Right atrium auricular region (tissue), 2 donors: ENCODE measurements around the gene PTBP3. TPM values are rescaled to one million over a fixed set of nuclear protein-coding genes. Genes with fewer than 3 reads are reported as not detected.

Experiments used
- DNase-seq: peaks from one replicate; pipeline ENCODE4 v3.0.0-alpha.2; 2019; ENCODE audit warnings: low spot score
- H3K27ac ChIP-seq, 2 donors: fragments of 200-600 bp; sonication (generic); 1 replicate in 1 of 2; 2 replicates in 1 of 2; pipeline ENCODE4 v1.5.1; 2016 to 2019
- H3K27me3 ChIP-seq, 2 donors: fragments of 200-600 bp; sonication (generic); one replicate each; pipeline versions ENCODE4 v1.5.1 to v1.6.0; 2017 to 2019
- H3K36me3 ChIP-seq: fragments of 200-600 bp; sonication (generic); one replicate; pipeline ENCODE4 v1.5.1; 2016
- H3K4me1 ChIP-seq, 2 donors: fragments of 200-600 bp; sonication (generic); one replicate each; pipeline versions ENCODE4 v1.5.1 to v1.6.0; 2017 to 2019
- H3K4me3 ChIP-seq, 2 donors: fragments of 200-600 bp; sonication (generic); 1 replicate in 1 of 2; 2 replicates in 1 of 2; pipeline ENCODE4 v1.5.1; 2017 to 2019; ENCODE audit warnings: mild to moderate bottlenecking in 1 of 2, moderate library complexity in 1 of 2
- H3K9me3 ChIP-seq, 2 donors: fragments of 200-600 bp; sonication (generic); one replicate each; pipeline ENCODE4 v1.5.1; 2019
- CTCF ChIP-seq, 2 donors: fragments of 200-600 bp; sonication (generic); IDR thresholded peaks; one replicate each; pipeline ENCODE4 v1.5.1; 2019; ENCODE audit warnings: antibody characterized with exemption in 2 of 2
- total RNA-seq, 2 donors: library from RNA; depleted of rRNA; stranded (reverse); fragments of >200 nt; gene quantifications; one replicate each; pipeline ENCODE4 v1.1.0, GENCODE V29; 2016

Gene PTBP3
- total RNA-seq, 2 donors from 2014 or later, result 11.6 to 18.2 TPM

GRCh38 chr9:112280904-112281303 lies 52.5 kb downstream of the PTBP3 start:
- no peaks in the 10 kb centered on the region for H3K27me3 ChIP-seq
- H3K4me1 ChIP-seq, result no peaks in the 10 kb centered on the region
- no peak overlapping the region for H3K4me3 ChIP-seq
- H3K36me3 ChIP-seq, result no peaks in the 10 kb centered on the region
- no peaks in the 10 kb centered on the region for H3K9me3 ChIP-seq
- no peak overlapping the region for H3K27ac ChIP-seq
- no peak for TF ChIP-seq CTCF (IDR thresholded peaks at IDR 0.05)
- no peak for DNase-seq

- Histone ChIP-seq H3K4me3 (no peak overlapping the region), H3K9me3 (no peaks in the 10 kb centered on the region), H3K4me1 (no peaks in the 10 kb centered on the region), H3K27ac (no peak overlapping the region), H3K36me3 (no peaks in the 10 kb centered on the region), H3K27me3 (no peaks in the 10 kb centered on the region)
- TF ChIP-seq CTCF (IDR thresholded peaks at IDR 0.05), result no peak
- DNase-seq, result no peak
Observed at GRCh38 chr9:112279501-112279900, 53.9 kb downstream of the PTBP3 start.

- no peak overlapping the region for H3K4me3 ChIP-seq
- no peaks in the 10 kb centered on the region for H3K27me3 ChIP-seq
- H3K9me3 ChIP-seq, result no peaks in the 10 kb centered on the region
- peaks cover 0 to 6% of the 10 kb centered on the region in 2 donors for H3K4me1 ChIP-seq
- H3K36me3 ChIP-seq, result no peaks in the 10 kb centered on the region
- no peak for DNase-seq
- H3K27ac ChIP-seq, result no peak overlapping the region
- TF ChIP-seq CTCF (IDR thresholded peaks at IDR 0.05), result no peak
Observed at GRCh38 chr9:112278152-112278551, 55.3 kb downstream of the PTBP3 start.

- peaks cover 9% of the 10 kb centered on the region for H3K36me3 ChIP-seq
- peaks cover 0 to 6% of the 10 kb centered on the region in 2 donors for H3K4me1 ChIP-seq
- no peak overlapping the region for H3K4me3 ChIP-seq
- H3K27me3 ChIP-seq, result no peaks in the 10 kb centered on the region
- no peak for DNase-seq
- no peaks in the 10 kb centered on the region for H3K9me3 ChIP-seq
- no peak overlapping the region for H3K27ac ChIP-seq
- TF ChIP-seq CTCF (IDR thresholded peaks at IDR 0.05), result no peak
Observed at GRCh38 chr9:112274600-112274999, 58.8 kb downstream of the PTBP3 start.

GRCh38 chr9:112273876-112274275 lies 59.5 kb downstream of the PTBP3 start:
- Histone ChIP-seq H3K27ac (no peak overlapping the region), H3K27me3 (no peaks in the 10 kb centered on the region), H3K9me3 (no peaks in the 10 kb centered on the region), H3K4me1 (peaks cover 0 to 6% of the 10 kb centered on the region in 2 donors), H3K4me3 (no peak overlapping the region), H3K36me3 (peaks cover 9% of the 10 kb centered on the region)
- no peak for DNase-seq
- TF ChIP-seq CTCF (IDR thresholded peaks at IDR 0.05), result no peak

- TF ChIP-seq CTCF (IDR thresholded peaks at IDR 0.05), result no peak
- Histone ChIP-seq H3K27me3 (no peaks in the 10 kb centered on the region), H3K27ac (no peak overlapping the region), H3K4me3 (no peak overlapping the region), H3K9me3 (no peaks in the 10 kb centered on the region), H3K4me1 (peaks cover 0 to 6% of the 10 kb centered on the region in 2 donors), H3K36me3 (peaks cover 9% of the 10 kb centered on the region)
- no peak for DNase-seq
Observed at GRCh38 chr9:112271466-112272098, 61.8 kb downstream of the PTBP3 start.
